Fibroblast of upper back skin (primary cell): Measurements from ENCODE around the gene CYP11A1.

ENCODE experiments used
- DNase-seq: peaks from one replicate; pipeline ENCODE4 v3.0.0-alpha.2; 2013

The CYP11A1 gene

DNA sequence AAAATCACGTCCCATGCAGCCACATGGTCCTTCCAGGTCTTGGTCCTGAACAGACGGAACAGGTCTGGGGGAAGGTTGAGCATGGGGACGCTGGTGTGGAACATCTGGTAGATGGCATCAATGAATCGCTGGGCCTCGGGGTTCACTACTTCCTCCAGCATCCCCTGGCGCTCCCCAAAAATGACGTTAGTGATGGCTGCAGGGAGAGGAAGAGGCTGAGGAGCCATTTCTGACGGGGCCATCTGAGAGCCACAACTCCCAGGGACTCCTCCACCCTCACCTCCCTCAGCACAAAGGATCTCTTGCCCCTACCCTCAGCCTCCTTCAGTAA is 23.7 kb downstream of the CYP11A1 start:
- no peak for DNase-seq

DNA sequence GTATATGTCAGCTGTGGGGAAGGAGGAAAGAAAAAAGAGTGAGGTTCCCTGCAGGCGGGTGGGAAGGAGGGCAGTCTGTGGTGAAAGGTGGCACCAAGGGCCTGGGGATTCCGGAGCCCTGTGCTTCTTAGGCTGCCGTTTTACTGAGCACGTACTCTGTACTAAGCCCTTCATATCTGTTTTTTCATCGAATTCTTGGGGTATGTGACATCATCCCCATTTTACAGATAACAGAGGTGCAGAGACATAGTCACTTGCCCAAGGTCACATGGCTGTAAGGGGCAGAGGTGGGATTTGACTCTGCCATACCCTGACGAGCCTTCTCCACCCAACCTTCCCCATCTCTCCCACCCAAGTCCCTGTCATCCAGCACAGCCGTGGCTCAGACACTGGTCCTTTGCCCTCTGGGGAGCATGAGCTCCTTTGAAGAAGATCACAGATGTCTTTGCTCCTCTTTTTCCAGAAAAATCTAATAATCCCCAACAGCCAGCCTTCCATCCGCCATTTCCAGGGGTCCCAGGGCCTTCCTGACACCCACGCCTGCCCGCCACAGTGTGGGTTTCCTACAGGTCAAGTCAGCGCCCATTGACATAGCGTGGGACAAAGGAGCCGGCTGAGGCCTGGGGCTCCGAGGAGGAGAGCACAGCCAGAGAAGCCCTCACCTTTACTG is 24.2 kb downstream of the CYP11A1 start:
- no peak for DNase-seq

DNA sequence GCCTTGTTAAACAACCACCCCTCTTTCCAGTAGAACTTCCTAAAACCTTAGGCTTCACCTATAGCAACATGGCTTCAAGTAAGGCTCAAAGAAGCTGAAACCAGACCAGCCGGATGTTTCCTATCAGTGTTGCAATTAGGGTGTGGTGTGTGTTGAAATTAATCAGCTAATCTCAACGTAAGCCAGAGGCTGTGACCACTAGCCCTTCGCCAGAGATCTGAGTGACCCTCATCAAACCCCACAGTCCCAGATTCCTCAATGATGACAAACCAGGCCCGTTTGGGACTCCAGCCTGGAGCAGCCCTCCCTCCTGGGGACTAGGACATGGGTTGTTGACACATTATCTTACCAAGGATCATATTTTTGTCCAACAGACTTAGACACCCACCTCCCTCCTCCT is 27.3 kb downstream of the CYP11A1 start:
- DNase-seq: no peak

DNA sequence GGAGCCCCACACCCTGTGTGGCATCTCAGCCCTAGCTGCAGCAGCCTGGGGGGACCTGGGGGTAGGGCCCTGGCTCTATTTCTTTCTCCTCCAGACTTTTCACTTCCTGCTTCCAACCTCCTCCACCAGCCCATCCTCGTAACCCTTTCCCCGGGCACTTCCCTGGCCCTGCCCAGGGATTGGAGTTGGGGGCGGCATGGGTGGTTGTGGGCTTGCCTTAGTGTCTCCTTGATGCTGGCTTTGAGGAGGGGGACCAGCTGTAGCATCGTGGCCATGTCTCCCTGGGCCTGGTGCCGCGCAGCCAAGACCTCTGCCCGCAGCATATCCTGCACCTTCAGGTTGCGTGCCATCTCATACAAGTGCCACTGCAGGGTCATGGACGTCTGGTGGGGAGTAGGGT is 28.1 kb downstream of the CYP11A1 start:
- no peak for DNase-seq

DNA sequence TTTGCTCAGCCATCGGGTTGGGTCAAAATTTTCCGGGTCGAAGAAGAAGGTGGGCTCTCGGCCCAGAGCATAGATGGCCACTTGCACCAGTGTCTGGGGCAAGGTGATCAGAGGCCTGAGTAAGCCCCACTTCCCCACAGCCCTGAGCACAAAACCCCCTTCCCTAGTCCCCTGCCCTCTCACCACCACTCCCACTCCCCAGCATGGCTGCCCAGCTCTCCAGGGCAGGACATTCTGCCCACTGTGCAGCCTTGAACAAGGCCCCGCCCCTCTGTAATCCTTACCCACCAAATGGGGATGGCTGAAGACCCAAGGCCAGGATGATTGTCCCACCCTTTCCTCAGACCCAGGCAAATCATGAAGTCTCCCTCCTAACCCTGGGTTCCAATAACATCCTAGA is 28.8 kb downstream of the CYP11A1 start:
- DNase-seq: no peak

DNA sequence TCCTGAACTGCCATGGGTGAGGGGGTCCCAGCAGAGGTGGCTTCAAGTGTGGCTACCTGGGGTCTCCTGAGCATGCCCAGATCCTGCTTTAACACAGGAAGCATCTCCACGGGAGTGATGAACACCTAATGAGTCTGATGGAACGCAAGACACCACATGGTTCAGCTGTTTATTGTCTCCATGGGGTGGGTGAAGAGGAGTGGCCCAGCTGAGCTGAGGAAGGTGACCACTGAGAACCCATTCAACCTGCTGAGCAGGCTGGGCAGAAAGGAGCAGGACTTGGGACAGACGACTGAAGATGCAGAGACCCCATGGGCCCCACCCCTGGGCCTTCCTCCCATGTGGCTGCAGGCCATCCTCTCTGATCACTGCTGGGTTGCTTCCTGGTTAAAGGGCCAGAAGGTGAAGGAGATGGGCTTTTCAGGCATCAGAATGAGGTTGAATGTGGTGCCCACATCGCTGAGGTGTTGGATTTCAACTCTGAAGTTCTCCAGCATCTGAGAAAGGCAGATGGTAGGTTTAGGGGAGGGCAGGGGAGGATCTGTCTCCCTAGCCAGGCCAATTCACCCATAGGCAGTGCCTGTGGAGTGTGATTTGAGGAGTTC is 29.7 kb downstream of the CYP11A1 start:
- DNase-seq: no peak

DNA sequence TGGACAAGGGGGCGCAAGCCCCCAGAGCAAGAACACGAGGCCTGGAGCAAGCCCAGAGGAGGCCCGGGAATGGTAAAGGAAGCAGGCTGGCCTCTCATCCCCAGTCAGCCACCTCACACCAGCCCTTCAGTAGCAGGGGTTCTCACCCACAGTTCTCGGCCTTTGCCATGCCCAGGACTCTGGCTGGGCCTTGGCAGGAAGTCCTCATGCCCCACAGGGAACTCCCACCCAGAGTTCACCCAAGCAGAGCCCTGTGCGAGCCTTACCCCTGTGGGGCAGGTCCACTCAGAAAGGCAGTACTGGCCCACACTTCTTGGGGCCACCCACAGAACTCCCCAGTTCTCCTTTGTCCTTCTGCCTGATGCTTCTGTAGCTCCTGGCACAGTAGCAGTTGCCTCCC is 30.3 kb downstream of the CYP11A1 start:
- no peak for DNase-seq

DNA sequence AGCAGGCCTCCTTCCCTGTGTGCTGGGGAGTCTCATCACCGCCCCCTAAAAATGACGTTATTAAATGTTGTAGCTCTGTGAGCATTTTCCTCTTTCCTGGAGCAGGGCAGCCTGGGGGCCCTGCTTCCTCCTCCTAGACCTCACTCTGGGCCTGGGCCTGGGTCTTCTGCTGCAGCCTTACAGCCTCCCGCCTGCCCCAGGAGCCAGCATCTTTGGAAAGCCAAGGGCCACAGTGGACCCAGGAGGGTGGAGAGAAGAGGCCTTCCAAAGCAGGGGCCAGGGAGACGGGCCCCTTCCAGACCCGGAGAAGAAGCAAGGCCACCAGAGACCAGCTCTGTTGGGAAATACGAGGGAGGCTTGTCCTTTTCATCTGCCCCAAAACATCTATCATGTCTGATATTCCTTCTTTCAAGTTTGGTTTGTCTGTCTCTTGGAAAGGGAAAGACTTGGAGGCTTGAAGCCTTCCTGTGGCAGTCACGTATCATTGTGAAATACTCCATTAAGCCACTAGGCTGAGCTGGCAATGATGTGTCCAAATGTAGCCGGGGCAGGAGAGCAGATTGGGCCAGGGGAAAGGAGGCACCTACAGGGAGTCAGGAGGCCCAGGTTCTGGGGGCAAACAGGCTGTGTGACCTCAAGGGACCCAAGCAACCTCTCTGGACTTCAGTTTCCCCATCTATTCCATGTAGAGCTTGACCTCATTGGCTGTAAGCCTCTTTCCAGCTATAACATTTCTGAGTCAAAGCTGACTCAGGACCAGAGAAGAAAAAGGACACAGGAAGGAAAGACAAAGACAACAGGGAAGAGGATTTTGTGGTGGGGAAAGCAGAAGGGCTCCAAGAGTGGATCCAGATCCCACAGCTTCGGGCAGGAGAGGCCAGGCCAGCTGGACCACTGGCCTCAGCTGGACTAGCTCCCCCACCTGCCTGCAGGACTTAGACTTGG is 31.1 kb downstream of the CYP11A1 start:
- no peak for DNase-seq

DNA sequence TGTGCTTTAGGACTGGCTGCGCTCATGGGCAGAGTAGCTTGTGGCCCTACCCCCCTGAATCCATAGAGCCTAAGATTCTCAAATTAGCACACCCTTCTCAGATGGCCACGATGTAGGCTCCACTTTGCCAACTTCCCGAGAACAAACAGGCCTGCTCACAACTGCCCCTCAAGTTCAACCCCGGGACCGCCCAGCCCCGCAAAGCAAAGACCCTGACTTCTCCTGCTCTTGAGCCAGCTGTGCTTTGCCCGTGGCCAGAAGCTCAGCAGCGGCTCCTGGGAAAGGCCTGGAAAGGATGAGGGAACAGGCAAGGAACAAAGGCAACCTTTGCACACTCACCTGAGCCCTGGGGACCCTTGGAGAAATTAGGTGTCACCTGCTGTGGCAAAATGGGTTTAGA is 32.0 kb downstream of the CYP11A1 start:
- DNase-seq: no peak

DNA sequence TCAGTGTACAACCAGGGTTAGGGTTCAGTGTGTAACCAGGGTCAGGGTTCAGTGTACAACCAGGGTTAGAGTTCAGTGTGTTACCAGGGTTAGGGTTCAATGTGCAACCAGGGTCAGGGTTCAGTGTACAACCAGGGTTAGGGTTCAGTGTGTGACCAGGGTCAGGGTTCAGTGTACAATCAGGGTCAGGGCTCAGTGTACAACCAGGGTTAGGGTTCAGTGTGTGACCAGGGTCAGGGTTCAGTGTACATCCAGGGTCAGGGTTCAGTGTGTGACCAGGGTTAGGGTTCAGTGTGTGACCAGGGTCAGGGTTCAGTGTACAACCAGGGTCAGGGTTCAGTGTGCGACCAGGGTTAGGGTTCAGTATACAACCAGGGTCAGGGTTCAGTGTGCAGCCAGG is 33.3 kb downstream of the CYP11A1 start:
- DNase-seq: no peak

DNA sequence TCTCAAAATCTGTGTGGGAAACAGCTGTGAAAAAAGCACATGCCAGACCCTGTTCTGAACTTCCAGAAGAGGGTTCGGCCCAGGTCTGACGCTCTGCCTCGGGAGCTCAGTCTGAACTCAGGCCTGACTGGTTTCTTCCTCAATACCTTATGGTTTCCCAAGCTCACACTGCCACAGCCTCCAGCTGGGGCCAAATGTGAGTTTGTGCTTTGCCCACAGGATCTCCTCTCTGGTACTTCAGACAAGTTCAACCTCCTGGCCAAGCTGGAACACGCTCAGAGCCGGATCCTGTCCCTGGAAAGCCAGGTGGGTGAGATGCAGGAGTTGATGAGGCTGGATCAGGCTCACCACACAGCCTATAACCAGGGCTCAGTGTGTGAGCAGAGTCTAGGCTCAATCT is 33.8 kb downstream of the CYP11A1 start:
- DNase-seq: no peak

DNA sequence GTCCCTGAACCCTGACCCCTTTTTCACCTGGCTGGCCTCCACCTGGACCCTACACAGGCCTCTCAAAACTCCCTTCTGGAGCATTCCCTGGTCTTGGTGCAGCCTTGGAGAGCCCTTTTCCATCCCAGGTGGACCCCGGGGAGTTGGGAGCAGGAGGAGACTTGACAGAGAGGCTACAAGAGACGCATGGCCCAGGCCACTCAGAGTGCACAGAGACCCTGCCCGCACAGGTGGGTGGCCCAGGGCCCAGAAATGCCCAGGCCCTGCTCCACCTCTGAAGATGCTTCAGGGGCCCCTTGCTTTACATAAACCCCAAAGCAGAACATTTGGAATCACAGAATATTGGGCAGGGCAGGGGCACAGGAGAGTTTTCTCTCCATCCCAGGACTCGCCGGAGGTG is 34.4 kb downstream of the CYP11A1 start:
- no peak for DNase-seq

DNA sequence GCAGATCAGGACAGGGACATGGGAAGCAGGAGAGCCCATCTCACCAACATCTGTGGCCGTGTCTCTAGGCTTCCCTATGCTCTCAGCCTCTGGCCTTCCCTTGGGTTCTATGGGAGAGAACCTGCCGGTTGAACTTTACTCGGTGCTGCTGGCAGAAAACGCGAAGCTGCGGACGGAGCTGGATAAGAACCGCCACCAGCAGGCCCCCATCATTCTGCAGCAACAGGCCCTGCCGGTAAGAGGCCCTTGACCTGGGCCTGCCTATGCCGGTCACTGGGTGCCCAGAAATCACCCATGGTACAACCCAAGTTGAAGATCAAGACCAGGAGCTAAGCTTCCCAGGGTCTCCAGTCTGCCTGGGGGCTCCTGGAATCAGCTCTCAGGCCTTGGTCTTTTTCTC is 34.8 kb downstream of the CYP11A1 start:
- DNase-seq: no peak

DNA sequence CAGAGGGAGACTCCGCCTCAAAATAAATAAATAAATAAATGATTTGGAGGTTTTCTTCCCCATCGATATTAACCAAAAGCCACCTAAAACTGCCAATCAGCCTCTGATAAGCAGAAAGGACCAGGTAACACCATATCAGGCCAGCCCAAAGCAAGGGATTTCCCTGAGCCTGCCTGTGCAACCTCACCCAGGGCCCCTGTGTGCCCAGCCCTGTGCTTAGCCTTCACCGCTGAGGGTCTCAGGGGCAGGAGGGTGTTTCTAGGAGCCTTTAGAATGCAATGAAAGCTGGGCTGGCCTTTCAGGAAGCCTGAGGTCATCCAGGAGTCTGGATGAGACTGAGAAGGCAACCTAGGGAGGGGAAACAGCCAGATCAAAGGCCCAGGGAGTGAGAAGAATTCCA is 35.4 kb downstream of the CYP11A1 start:
- DNase-seq: no peak

DNA sequence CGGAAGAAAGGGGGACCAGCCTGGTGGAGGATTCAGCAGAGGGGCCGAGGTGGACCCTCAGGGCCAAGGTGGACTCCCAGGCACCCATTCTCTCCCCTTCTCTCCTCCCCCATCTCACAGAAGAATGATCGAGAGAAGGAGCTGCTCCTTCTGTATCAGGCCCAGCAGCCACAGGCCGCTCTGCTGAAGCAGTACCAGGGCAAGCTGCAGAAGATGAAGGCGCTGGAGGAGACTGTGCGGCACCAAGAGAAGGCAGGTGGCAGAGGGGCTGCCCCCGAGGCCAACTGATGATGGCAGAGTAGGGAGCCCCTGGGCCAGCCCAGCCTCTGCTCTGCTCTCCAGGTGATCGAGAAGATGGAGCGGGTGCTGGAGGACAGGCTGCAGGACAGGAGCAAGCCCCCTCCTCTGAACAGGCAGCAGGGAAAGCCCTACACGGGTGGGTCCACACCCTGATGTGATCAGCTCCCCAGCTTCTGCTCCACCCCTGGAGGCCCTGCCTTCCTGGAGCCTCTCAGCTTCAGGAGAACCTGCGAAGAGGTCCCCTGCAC is 36.5 kb downstream of the CYP11A1 start:
- no peak for DNase-seq

DNA sequence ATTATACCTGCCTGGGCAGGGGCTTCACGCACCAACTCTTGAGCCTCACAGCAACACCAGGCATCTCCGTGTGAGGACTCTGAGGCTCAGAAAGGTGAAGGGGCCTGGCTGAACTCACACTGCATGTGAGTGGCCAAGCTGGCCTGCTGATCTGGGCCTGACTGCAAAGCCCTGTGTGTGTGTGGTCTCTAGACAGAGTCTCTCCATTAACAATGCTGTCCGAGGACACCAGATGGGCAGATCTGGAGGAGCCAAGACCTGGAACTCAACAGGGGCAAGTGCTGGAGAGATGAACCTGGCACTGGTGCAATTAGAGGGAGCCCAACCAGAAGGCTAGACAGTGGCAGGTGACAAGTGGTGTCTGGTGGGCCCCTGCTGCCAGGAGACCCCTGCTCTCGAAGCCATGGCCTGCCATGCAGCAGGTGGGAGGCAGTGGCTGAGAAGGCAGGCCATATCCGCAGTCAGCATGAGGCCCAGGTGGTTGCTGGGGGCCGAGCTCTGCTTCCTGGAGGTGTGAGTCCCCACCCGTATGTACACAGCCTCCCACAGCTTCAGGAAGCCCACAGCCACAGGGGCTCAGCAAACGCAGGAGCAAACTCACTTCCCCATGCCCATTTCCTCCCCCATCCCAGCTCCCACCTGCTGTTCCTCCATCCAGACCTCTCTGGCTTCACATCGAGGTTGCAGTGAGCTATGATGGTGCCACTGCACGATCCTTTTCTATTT is 39.0 kb downstream of the CYP11A1 start:
- DNase-seq: no peak

DNA sequence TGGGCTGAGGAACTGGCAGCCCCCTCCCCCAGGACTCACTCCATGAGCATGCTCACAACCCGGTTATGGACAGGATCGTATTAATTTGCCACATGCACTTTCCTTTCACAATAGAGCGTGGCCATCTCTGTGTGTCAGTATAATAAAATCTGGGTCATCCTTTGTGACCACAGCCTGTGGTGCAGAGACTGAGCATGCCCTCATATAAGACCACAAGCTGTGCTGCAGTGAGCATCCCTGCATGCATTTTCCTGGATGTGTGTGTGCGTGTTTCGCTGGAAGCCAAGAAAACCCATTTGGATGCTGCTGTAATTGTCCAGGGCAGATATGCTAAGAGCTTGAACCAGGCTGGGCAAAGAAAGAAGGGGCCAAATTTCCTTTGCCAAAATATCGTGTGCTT is 39.7 kb downstream of the CYP11A1 start:
- peak; percentile 52 for DNase-seq

DNA sequence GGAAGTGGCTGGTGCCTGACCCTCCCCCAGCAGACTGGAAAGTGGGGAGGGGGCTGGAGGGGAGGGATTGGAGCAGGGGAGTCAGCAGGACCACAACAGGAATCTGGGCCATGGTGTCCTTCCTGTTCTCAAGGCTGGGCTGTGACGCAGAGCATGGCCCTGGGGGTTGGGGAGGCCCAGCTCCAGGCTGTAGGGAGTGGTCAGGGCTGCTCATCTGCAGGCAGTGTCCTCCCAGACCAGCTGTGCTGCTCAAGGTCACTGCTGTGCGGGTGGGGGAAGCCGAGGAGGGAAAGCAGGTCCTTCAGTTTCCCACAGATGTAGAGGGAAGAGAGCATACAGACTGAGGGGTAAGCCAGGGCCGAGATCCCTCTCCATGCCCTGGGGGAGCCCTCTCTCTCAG is 40.7 kb downstream of the CYP11A1 start:
- no peak for DNase-seq

DNA sequence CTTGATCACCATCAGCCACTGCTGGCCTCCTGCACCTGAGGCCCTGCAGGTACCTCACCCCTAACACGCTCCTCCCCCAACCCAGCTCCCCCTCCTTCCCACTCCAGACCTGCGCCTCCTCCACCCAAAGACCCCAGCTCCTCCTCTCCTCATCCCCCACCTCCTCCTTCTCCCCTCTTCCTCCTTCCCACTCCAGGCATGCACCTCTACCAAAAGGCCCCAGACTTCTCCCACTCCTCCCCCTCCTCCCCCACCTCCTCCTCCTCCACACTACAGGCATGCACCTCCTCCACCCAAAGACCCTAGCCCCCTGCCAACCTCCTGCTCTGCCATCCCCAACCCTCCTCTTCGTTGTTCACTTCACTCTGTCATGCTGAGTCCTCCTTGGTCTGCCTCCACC is 42.7 kb downstream of the CYP11A1 start:
- no peak for DNase-seq

DNA sequence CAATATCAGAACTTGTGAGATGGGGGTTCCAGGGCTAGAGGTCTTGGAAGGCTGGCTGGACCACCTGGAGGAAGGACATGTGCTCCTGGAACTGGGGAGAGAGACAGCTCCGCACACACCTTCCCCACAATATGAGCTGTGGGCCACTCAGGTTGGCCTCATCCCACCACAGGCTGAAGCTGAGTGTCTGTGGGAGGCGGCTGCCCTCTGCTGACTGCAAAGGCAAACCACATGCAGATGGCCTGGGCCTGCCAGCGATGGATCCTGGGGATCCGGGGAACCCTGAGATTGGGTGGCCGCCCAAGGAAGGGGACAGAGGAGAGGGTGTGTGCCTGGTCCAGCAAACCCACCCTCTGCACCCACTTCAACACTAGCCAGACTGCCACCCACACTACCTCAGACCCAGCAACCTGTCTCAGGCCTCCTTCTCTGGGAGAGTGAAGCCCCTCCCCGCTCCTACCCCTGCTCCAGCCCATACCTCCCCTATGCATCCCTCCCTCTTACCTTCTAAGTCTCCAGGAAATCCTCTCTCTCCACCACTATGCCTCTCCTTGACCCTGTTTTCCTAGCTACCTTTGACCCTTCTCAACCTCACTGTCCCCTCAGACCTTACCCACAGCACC is 44.8 kb downstream of the CYP11A1 start:
- peak; percentile 66 for DNase-seq

DNA sequence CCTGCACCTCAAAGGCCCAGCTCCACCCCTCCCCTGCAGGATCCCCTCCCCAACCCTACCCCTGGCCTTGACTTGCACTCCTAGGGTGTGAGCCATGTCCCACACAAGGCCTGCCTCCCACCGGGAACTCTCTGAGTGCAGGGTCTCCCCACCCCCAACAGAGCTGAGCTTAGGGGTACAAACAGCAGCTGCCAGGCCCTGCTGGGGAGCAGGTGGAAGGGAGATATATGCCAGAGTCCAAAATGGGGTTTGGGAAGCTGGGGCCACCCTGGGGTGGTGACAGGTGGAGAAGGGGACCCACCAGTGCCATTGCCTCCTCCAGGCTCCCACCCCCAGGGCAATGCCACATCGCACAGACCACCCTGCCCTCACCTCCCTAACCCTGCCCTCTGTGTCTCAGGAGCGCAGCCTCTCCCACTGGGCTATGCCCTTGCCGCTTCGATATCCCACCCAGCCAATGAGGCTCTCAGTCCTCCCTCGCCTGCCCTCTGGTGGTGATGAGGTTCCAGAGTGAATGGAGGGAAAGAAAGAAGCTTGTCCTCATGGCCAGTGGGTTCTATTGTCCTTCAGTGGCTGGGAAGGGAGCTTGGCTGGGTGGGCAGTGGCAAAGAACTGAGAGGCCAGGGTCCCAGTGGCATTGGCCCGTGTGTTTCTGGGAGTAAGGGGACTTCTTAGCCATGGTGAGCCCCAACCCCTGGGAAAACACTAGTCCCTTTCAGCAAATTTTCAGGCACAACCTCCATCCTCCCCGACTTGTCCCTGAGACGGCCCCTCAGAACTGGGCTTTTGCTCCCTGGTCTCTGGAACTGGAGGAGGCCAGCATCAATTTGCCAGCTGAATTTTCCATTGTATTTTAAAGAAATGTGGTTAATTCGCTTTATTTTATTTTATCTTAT is 46.8 kb downstream of the CYP11A1 start:
- DNase-seq: peak; percentile 61
